NCI-H524 (cell line): ENCODE results near the gene RDH8.
"Not testable (repeated sequence)": the region's sequence is repeated elsewhere in the genome, so short reads cannot be mapped to it uniquely, and the experiment has no call there.

Source experiments
- DNase-seq, 2 experiments: peaks; one replicate each; lab custom pipeline; 2025; lab: John Stamatoyannopoulos, UW

Gene RDH8

DNA sequence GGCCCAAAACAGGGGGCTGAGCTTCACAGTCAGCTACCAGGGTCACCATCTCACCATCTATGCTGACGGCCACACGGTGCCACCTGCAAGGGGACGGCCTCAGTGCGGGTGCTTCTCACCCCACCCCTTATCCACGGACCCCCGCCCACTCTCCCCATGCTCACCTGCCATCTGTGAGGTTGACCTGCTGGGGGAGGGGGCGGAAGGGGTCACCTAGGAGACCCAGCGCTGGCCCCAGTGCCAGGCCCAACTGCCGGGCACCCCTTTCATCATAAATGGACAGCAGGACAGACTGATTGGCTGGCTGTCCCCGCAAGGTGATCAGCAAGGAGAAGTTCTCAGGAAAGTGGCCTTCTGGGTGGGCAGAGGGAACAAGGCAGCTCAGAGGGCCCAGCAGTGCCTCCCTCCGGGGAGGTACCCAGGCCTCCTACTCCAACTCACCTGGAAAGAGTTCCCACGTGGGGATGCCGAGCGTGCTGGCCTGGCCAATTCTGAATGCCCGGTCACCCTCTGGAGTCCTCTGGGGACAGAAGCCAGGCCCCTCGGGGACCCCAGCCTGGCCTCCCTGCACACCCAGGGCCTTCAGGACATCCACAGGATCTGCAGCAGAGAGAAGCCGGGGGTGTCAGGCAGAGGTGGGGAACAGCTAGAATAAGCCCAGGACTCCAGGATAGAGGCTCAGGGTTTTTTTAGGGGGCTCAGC is 7.5 kb upstream of the RDH8 start:
- no peak for DNase-seq

DNA sequence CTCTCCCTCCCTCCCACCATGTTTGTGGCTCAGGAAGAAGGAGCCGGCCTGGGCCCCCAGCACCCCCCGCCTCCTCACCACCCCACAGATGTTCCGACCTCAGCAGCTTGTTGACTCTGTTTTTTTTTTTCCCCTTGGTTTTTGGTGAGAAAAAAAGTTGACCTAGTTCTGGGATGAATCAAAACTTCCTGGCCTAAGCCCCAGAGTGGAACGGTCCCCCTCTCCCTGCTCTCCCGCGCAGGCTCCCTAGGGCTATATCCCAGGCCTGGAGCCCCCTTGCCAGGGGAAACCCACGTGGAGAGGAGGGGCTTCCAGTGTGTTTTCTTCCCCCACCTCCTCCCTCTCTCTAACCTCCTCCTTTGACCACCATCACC is 7.0 kb upstream of the RDH8 start:
- no peak for DNase-seq

DNA sequence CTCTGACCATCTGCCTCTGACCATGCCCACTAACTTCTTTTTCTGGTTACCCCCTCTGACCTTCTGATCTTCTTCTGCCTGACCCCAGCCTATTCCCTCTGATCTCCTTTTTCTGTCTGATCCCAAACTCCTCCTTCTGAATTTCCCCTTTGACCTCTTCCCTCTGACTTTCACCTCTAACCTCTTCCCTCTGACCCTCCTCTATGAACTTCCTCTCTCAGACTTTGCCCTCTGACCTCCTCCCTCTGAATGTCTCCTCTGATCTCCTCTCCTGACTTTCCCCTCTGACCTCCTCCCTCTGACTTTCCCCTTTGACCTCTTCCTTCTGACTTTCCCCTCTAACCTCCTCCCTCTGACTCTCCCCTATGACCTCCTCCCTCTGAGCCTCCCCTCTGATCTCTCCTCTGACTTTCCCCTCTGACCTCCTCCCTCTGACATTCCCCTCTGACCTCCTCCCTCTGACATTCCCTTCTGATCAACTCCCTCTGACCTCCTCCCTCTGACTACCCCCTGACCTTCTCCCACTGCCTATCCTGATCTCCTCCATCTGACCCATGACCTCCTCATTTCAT is 6.4 kb upstream of the RDH8 start:
- DNase-seq: no peak

DNA sequence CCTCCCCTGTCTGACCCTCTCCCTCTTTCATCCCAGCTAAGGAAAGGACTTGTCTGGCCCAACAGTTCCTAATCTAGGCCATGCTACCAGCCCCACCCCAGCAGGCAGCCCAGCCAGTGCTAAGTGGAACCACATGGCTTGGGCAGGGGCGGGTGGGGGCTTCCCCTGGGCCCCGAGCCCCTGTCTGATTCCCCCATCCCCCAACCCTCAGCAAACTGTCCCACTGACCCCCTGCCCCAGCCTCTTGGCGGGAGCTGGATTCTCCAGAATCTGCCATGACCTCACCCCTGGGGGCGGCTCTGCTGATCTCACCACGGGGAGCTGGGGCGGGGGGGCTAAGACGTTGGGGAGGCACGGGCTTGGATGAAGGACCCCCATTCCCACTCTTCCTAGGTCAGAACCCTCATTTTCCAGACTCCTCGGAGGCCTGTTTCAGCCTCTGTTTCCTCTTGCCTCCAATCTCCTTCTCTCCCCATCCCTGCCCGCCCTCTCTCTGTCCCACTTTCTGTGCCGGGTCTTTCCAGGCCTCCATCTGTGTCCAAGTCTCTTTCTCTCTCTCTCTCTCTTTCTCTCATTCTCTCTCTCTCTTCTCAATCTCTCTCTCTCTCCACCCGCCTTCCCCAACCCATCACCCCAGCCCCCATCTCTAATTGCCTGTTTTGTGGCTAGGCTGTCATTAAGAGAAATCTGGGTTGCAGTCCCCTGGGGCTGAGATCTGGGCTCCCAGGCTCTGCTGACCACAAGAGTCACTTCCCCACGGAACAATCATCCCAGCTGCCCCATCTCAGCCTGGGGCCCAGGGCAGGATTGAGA is 5.7 kb upstream of the RDH8 start:
- DNase-seq: no peak

DNA sequence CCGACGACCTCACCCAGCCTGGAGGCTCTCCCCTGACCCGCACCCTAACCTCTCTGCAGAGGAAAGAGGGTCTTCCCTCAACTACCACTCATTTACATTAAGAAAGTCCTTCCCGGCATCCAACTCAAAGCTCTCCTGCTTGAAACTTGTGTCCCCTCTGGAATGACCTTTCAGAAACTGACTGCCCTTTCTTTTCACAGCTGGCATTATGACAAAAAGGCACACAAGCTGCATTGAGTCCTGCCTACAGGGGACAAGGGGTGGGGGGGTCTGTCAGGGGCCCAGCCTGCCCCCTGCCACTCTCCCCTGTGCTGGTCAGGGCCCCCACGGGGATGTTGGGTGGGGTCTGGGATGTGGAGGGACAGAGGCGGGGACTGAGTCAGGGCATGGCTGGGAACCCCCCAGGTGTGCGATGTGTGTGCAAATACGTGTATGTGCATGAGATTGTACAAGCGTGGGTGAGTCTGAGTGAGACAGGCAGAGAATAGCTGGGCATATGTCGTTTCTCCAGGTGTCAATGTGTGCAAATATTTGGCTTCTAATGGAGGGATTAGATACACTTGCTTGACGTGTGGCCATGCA is 5.0 kb upstream of the RDH8 start:
- no peak for DNase-seq

DNA sequence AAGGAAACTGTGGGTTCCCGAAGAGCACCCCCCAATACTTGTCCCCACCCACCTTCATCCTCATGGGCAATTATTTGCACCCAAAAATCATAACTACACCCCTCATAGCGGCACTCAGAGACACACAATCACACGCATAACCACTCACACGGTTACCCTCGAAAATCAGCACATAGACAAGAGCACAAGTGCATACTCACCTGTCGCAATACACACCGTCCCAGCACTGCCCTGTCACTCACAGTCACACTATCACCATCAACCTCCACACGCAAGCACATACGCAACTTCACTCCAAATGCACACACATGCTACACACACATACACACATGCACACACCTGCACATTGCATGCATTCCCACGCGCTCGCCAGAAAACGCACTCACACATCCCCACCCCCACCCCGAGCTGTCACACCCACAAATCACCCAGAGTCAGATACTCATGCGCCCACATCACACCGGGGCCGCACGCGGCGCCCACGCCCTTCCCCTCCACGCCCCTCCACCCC is 3.5 kb upstream of the RDH8 start:
- no peak for DNase-seq

DNA sequence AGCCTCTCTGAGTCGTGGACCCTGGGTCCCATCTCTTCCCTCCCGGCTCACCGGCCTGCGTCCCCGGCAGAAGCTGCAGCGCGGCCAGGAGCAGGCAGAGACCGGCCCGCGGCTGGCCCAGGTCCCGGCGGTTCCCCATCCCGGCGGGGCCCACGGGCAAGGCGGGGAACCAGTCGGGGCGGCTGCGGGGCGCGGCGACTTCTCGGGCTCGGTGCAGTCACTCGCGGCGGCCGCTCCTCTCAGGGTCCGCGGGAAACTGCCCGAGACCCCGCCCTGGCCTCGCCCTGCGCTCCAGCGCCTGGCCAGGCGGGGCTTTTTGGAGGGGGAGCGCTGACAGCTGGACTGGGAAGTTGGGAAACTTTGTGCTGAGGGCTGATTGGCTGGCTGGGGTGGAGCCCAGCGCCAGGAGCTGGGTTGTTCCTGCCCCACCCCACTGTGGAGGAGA is 3.0 kb upstream of the RDH8 start, which contains the start of gene COL5A3:
TSS of gene COL5A3 (minus strand) at position 258 of the 445 bp plus-strand sequence. CDS start at position 139, 119 bp downstream.
- DNase-seq: no peak

DNA sequence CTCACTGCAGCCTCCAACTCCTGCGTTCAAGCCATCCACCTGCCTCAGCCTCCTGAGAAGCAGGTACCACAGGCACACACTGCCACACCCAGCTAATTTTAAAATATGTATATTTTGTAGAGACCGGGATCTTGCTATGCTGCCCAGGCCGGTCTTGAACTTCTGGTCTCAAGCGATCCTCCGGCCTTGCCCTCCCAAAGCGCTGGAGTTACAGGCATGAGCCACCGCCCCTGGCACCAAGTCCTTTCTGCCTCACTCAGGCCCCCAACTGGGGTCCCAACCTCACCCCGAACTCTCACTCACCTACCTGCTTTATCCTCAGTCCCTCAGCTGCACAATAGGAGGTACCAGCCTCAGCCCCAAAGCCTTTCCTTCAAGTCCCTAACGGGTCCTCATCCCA is 2.3 kb upstream of the RDH8 start:
- no peak for DNase-seq

DNA sequence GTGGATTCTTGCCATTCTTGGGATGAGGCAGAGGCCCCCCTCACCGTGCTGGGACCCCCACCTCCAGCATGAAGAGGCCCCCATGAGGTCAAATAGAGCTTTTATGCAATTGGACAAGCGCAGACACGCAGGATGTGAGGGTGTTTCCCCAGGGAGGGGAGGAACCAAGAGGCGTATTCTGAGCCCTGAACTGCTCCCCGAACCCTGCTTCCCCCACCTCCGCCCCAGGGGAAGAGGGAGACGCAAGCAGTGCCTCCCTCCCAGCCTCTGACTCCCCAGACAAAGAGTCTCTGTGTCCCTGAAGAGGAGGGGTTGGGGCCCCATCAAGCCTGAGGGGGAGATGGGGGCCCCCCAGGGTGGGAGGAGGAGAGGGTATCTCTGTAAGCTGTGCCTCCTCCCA is 1.3 kb upstream of the RDH8 start:
- no peak for DNase-seq

DNA sequence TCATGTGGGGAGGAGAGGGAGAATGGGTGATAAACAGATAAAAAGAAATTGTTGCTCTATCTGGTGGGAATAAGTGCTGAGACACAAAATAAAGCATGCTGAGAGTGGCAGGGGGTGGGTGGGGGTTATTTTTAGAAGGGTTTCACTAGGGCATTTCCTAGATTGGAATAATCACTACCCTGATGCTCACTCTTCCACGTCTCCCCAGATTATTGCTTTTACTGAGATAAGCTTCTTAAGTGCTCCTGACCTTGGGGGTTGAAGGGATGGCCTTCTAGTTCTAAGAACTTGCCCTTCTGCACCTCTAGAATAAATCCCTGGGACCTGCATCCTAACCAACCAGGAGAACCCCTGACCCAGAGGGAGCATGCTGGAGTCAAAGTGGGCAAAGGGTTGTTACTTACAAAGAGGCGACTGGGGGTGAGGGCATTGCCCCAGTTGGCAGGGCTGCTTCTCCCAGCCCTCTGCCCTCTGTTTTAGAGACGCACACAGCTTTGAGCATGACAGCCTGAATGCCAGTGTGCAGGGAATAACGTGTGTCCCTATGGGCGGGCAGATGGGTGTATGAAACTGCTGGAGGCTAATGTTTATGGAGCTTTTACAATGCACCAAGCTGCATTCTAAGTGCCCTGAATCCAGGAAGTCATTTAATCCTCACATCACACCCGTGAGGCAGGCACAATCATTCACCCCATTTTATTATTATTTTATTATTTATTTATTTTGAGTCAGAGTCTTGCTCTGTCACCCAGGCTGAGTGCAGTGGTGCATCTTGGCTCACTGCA is 743 bp downstream of the RDH8 start:
- no peak for DNase-seq

DNA sequence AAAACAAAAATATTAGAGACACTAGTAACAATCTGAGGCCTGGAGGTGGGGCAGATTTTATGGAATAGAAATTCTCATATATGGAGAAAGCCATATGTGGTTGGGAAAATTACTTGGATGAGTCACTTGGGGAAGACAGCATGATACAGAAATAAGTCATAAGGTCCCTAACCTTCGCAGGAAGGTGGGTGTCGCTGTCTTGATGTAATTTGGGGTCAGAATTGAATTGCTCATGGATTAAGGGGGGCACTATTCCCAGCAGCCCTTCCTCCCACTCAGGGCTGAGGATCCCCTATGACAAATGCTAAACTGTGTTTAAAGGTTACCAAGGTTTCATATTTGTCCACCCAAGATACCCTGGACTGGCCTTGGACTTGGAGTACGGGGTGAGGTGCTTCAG is 5.0 kb downstream of the RDH8 start:
- no peak for DNase-seq

DNA sequence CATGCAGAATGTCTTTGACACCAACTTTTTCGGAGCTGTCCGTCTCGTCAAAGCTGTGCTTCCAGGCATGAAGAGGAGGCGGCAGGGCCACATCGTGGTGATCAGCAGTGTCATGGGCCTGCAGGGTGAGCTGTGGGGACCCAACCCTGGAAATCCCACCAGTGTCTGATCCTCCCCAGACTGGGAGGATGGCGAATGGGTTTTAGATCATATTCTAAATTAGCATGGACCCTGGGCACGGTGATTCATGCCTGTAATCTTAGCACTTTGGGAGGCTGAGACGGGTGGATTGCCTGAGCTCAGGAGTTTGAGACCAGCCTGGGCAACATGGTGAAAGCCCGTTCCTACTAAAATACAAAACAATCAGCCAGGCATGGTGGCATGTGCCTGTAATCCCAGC is 5.5 kb downstream of the RDH8 start:
- DNase-seq: no peak

DNA sequence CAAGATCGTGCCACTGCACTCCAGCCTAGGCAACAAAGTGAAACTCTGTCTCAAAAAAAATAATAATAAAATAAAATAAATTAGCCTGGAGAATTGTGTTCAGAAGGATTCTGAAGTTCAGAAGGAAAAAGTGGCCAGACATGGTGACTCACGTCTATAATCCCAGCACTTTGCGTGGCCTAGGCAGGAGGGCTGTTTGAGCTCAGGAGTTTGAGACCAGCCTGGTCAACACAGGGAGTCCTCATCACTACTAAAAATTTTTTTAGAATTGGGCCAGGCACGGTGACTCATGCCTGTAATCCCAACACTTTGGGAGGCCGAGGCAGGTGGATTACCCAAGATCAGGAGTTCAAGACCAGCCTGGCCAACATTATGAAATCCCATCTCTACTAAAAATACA is 6.0 kb downstream of the RDH8 start:
- no peak for DNase-seq

DNA sequence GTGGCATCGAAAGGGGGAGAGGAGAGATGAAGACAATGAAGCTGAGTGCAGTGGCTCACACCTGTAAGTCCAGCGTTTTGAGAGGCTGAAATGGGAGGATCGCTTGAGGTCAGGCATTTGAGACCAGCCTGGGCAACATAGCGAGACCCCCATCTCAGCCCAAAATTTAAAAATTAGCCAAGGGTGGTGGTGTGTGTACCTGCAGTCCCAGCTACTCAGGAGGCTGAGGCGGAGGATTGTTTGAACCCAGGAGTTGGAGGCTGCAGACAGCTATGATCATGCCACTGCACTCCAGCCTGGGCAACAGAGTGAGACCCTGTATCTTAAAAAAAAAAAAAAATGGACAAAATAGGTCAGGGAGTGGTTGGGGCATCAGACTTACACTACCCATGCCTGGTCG is 7.6 kb downstream of the RDH8 start:
- DNase-seq: no peak

DNA sequence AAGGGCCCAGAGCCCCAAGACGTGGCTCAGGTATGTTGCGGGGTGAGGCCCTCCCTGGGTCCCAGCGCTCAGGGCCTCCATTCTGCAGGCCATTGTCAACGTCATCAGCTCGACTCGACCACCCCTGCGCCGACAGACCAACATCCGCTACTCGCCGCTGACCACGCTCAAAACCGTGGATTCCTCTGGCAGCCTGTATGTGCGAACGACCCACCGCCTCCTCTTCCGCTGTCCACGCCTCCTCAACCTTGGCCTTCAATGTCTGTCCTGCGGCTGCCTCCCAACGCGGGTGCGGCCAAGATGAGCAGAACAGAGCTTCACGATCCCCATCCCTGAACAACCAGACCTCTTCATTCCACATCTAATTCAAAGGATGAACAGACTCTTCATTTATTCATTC is 8.2 kb downstream of the RDH8 start:
- no peak for DNase-seq

DNA sequence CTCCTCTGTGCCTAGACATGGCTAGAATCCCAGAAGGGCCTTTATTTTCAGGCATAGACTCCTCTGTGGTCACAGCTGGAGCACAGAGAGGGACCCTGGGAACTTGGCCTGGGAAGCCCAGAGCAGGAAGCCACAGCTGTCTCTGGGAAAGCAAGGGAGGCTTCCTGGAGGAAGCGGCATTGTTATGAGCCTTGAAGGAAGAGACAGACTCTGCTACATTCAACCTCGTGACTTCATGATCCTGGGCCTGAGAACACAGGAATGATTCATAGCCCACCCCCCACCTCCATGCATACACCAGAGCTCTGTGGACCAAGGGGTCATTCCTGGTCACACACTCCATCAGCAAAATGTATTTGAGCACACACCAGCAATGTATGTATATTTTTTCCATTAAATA is 8.6 kb downstream of the RDH8 start:
- DNase-seq: no peak

DNA sequence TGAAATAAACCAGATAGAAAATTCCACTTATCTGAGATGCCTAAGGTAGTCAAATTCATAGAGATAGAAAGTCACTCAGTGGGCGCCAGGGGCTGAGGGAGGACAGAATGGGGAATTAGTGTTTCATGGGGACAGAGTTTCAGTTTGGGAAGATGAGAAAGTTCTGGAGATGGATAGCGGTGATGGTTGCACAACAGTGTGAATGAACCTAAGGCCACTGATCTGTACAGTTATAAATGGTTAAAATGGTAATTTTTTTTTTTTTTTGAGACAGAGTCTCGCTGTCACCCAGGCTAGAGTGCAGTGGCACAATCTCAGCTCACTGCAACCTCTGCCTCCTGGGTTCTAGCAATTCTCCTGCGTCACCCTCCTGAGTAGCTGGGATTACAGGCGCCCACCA is 9.8 kb downstream of the RDH8 start:
- DNase-seq: not testable (repeated sequence)

DNA sequence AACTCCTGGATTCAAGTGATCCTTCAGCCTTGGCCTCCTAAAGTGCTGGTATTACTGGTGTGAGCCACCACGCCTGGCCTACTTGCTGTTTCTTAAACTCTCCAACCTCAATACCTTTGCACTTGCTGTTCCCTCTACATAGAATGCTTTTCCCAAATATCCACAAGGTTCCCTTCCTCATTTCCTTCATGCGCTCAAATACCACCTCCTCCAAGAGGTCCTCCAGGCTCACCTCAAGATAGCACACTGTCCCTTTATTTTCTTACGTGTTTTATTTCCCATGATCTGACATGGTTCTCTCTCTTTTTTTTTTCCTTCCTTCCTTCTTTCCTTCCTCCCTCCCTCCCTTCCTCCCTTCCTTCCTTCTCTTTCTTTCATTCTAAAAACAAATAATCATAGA is 13.5 kb downstream of the RDH8 start:
- DNase-seq: no peak

DNA sequence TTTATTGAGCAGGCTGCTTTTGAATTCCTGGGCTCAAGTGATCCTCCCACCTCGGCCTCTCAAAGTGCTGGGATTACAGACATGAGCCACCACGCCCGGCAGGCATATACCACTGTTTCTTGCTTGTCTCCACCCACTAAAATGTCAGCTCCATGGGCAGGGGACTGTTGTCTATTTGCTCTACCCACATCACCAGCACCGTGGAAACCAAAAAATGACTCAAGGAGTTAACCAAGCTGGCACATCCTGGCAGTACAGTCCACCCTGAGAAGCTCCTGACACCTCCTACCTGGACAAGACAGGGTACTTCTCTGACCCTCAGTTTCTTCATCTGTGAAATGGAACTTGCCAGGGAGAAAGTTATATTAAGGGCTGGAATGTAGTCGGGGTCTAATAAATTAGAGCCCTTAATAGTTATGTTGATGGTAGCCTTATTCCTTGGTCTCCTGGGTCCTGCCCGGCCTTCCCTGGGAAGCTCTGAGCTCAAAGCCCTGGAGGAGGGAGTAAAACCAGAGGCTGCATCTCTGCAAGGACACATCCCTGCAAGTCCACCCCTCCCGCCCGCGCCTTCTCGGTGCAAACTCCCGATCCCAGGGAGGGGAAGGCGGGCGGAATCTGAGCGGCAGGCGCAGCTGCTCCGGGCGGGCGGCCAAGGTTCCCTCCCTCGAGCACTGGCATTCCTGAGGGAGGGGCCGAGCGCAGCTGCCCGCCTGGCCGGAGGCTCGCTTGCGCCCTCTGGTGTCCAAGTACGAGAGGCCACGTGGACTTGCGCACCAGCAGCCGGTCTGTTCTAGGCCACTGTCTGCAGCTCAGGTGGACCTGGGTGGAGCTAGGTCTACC is 14.1 kb downstream of the RDH8 start:
- peak; percentile 85 to 92 for DNase-seq

DNA sequence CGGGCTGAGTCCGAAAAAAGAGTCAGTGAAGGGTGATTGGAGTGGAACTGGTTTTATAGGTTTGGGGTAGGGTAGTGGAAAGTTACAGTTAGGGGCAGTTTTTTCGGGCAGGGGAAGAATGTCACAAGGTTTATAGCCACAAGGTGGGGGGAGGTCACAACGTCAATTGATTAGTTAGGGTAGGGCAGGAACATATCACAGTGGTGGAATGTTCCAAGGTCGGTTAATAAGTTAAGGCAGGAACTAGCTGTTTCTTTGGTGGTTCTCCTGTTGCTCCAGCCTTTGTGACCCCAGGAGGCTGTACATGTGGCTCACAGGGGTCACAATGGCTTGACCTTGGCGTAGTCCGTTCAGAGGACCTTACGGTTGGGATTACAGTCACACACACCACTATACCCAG is 20.3 kb downstream of the RDH8 start:
- DNase-seq: no peak

DNA sequence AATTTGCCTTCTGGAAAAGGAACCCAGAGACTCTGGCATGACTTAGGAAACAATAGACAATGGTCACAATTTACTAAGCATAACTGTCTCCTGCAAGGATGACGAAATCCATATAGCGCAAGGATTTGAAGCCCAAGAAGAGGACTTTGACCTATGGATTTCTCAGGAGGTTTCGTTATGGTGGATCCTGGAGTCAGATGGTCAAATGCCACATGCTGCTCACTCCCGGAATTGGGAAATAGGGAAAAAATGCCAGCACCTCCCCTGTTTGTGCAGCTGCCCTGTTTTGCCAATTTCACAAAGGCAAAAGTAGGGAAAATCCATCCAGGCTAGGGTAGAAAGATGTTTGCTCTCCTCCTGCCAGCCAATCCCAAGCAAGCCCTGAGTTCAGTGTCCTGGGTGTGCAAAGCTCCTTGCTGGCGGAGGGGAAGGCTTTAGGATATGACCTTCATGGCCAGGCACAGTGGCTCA is 23.4 kb downstream of the RDH8 start:
- no peak for DNase-seq
